H9 (cell line): Measurements from ENCODE around the gene DEFB132. TPM values are rescaled to one million over a fixed set of nuclear protein-coding genes. Genes with fewer than 3 reads are reported as not detected.

Experiments used
- DNase-seq: peaks from one replicate; pipeline ENCODE4 v3.0.0-alpha.2; 2017
- H2AFZ ChIP-seq: one replicate; pipeline ENCODE4 v1.6.1; 2013; ENCODE audit warnings: mild to moderate bottlenecking, low read length, control low read depth, moderate library complexity
- H2AK5ac ChIP-seq: 2 replicates; pipeline ENCODE4 v1.6.1; 2013; ENCODE audit warnings: low read length, control low read depth, mixed read lengths; ENCODE audit not compliant: insufficient read length
- H2BK120ac ChIP-seq: one replicate; pipeline ENCODE4 v1.6.1; 2013; ENCODE audit warnings: low read depth, mild to moderate bottlenecking, low read length, control low read depth, inconsistent platforms; ENCODE audit not compliant: poor library complexity, severe bottlenecking
- H2BK12ac ChIP-seq: 2 replicates; pipeline ENCODE4 v1.6.1; 2013; ENCODE audit warnings: low read length, control low read depth, mixed read lengths, low read depth; ENCODE audit not compliant: insufficient read length
- H2BK15ac ChIP-seq: 2 replicates; pipeline ENCODE4 v1.6.1; 2013; ENCODE audit warnings: low read depth, low read length, control low read depth
- H2BK20ac ChIP-seq: one replicate; pipeline ENCODE4 v1.6.1; 2013; ENCODE audit warnings: low read depth, mild to moderate bottlenecking, low read length, control low read depth, inconsistent platforms; ENCODE audit not compliant: poor library complexity, severe bottlenecking
- H2BK5ac ChIP-seq: 2 replicates; pipeline ENCODE4 v1.6.1; 2013; ENCODE audit warnings: low read length, control low read depth, mixed read lengths; ENCODE audit not compliant: insufficient read length
- H3K14ac ChIP-seq: 2 replicates; pipeline ENCODE4 v1.6.1; 2013; ENCODE audit warnings: low read length, control low read depth; ENCODE audit not compliant: insufficient read depth
- H3K18ac ChIP-seq: 2 replicates; pipeline ENCODE4 v1.6.1; 2013; ENCODE audit warnings: low read depth, mild to moderate bottlenecking, mixed read lengths, low read length, control low read depth; ENCODE audit not compliant: insufficient read length
- H3K23ac ChIP-seq: 2 replicates; pipeline ENCODE4 v1.6.1; 2013; ENCODE audit warnings: low read length, control low read depth, mixed read lengths, low read depth; ENCODE audit not compliant: insufficient read length
- H3K23me2 ChIP-seq: 2 replicates; pipeline ENCODE4 v1.6.1; 2013; ENCODE audit warnings: low read depth, mild to moderate bottlenecking, mixed read lengths, low read length, control low read depth; ENCODE audit not compliant: insufficient read length, poor library complexity, severe bottlenecking
- H3K27ac ChIP-seq: 2 replicates; pipeline ENCODE4 v1.5.1; 2013; ENCODE audit warnings: low read length, control low read depth, mixed read lengths, low read depth; ENCODE audit not compliant: insufficient read length
- H3K27me3 ChIP-seq: 2 replicates; pipeline ENCODE4 v1.6.1; 2013; ENCODE audit warnings: low read length, control low read depth, inconsistent platforms; ENCODE audit not compliant: insufficient read depth
- H3K4ac ChIP-seq: 2 replicates; pipeline ENCODE4 v1.6.1; 2013; ENCODE audit warnings: low read depth, mild to moderate bottlenecking, control low read depth, inconsistent platforms, low read length, moderate library complexity
- H3K4me1 ChIP-seq: 2 replicates; pipeline ENCODE4 v1.6.1; 2013; ENCODE audit warnings: low read length, control low read depth, inconsistent platforms; ENCODE audit not compliant: insufficient read depth
- H3K4me2 ChIP-seq: 2 replicates; pipeline ENCODE4 v1.6.1; 2013; ENCODE audit warnings: low read length, control low read depth, mixed read lengths; ENCODE audit not compliant: insufficient read length, insufficient read depth
- H3K56ac ChIP-seq: 2 replicates; pipeline ENCODE4 v1.6.1; 2013; ENCODE audit warnings: low read depth, mild to moderate bottlenecking, mixed read lengths, low read length, control low read depth; ENCODE audit not compliant: insufficient read length
- H3K79me1 ChIP-seq: 2 replicates; pipeline ENCODE4 v1.6.1; 2013; ENCODE audit warnings: low read depth, mild to moderate bottlenecking, moderate library complexity, low read length, control low read depth, inconsistent platforms; ENCODE audit not compliant: insufficient read depth, poor library complexity, severe bottlenecking
- H3K79me2 ChIP-seq: 2 replicates; pipeline ENCODE4 v1.6.1; 2013; ENCODE audit warnings: low read length, control low read depth, inconsistent platforms; ENCODE audit not compliant: insufficient read depth
- H3K9ac ChIP-seq: 2 replicates; pipeline ENCODE4 v1.6.1; 2013; ENCODE audit warnings: low read length, control low read depth, mixed read lengths; ENCODE audit not compliant: insufficient read length; ENCODE audit errors: extremely low read depth
- H3K9me3 ChIP-seq: one replicate; pipeline ENCODE4 v1.6.1; 2013; ENCODE audit warnings: low read depth, low read length, inconsistent platforms; ENCODE audit not compliant: control insufficient read depth
- H3T11ph ChIP-seq: one replicate; pipeline ENCODE4 v1.6.1; 2013; ENCODE audit warnings: mild to moderate bottlenecking, low read length, control low read depth, inconsistent platforms
- H4K20me1 ChIP-seq: one replicate; pipeline ENCODE4 v1.6.1; 2013; ENCODE audit not compliant: control insufficient read depth, insufficient read length, insufficient read depth
- H4K5ac ChIP-seq: 2 replicates; pipeline ENCODE4 v1.6.1; 2013; ENCODE audit warnings: low read depth, mild to moderate bottlenecking, mixed read lengths, low read length, control low read depth; ENCODE audit not compliant: insufficient read length
- H4K8ac ChIP-seq: replicated peaks from 2 replicates; pipeline ENCODE4 v1.6.1; 2013; ENCODE audit warnings: low read length, control low read depth, mixed read lengths, low read depth; ENCODE audit not compliant: insufficient read length
- H4K91ac ChIP-seq: 2 replicates; pipeline ENCODE4 v1.6.1; 2013; ENCODE audit warnings: low read depth, mild to moderate bottlenecking, moderate library complexity, mixed read lengths, low read length, control low read depth; ENCODE audit not compliant: insufficient read length
- H3K27ac Mint-ChIP-seq, 3 experiments: 2 replicates in 2 of 3; 3 replicates in 1 of 3; pipeline ENCODE4 v1.8.0; 2020 to 2021; ENCODE audit warnings: mixed read lengths in 3 of 3, mild to moderate bottlenecking in 1 of 3, moderate library complexity in 1 of 3
- H3K27me3 Mint-ChIP-seq: 2 replicates; pipeline ENCODE4 v1.8.0; 2021; ENCODE audit warnings: low read depth, mild to moderate bottlenecking, moderate library complexity, mixed read lengths
- H3K36me3 Mint-ChIP-seq, 3 experiments: 2 replicates in 2 of 3; 3 replicates in 1 of 3; pipeline ENCODE4 v1.8.0; 2020 to 2021; ENCODE audit warnings: low read depth in 3 of 3, mixed read lengths in 3 of 3; ENCODE audit not compliant: insufficient read depth in 1 of 3
- H3K4me1 Mint-ChIP-seq, 2 experiments: 2 replicates each; pipeline ENCODE4 v1.8.0; 2020; ENCODE audit warnings: mixed read lengths in 2 of 2
- H3K4me3 Mint-ChIP-seq, 2 experiments: 2 replicates in 1 of 2; 3 replicates in 1 of 2; pipeline ENCODE4 v1.8.0; 2020 to 2021; ENCODE audit warnings: mild to moderate bottlenecking in 2 of 2, mixed read lengths in 2 of 2, moderate library complexity in 1 of 2
- H3K9me3 Mint-ChIP-seq, 2 experiments: 2 replicates in 1 of 2; 3 replicates in 1 of 2; pipeline ENCODE4 v1.8.0; 2020; ENCODE audit warnings: mild to moderate bottlenecking in 2 of 2, mixed read lengths in 2 of 2, moderate library complexity in 1 of 2
- CTCF ChIP-seq: fragments of 200-600 bp; sonication (generic); conservative IDR thresholded peaks from 3 replicates; pipeline ENCODE4 v1.8.0; 2021; ENCODE audit warnings: antibody characterized with exemption, mild to moderate bottlenecking
- total RNA-seq: library from RNA; stranded (reverse); gene quantifications from 2 replicates; pipeline ENCODE4 v1.2.1, GENCODE V29; 2021

Gene DEFB132
- total RNA-seq, 1 experiment from 2014 or later, result not detected

- Histone ChIP-seq H2BK15ac (no peak overlapping the region), H3K79me2 (no peaks in the 10 kb centered on the region), H2AFZ (no peak overlapping the region), H2BK20ac (no peak overlapping the region), H3K79me1 (no peaks in the 10 kb centered on the region), H2BK5ac (no peak overlapping the region), H3K56ac (no peak overlapping the region), H4K5ac (no peak overlapping the region), H3K18ac (no peak overlapping the region), H3K23me2 (no peaks in the 10 kb centered on the region), H3K9ac (no peak overlapping the region), H3K14ac (no peak overlapping the region), H4K20me1 (no peaks in the 10 kb centered on the region), H3K4me2 (no peak overlapping the region), H3K27me3 (no peaks in the 10 kb centered on the region; the same call in 1 of the 2 replicates), H2BK12ac (no peak overlapping the region), H2BK120ac (no peak overlapping the region), H3K23ac (no peak overlapping the region), H4K8ac (no peak overlapping the region), H3K4me1 (no peaks in the 10 kb centered on the region), H3T11ph (no peak overlapping the region), H2AK5ac (no peak overlapping the region), H3K27ac (no peak overlapping the region), H3K4ac (no peak overlapping the region), H4K91ac (no peak overlapping the region), H3K9me3 (no peaks in the 10 kb centered on the region)
- peaks cover 5 to 6% of the 10 kb centered on the region in 2 experiments for H3K4me1 Mint-ChIP-seq
- no peak for DNase-seq
- H3K36me3 Mint-ChIP-seq, result peaks cover 11 to 20% (median 12%) of the 10 kb centered on the region in 3 experiments; a peak in 6 of 7 replicates
- no peak overlapping the region for H3K27ac Mint-ChIP-seq
- H3K27me3 Mint-ChIP-seq, result peaks cover 25% of the 10 kb centered on the region
- H3K9me3 Mint-ChIP-seq, result no peaks in the 10 kb centered on the region; a peak in 1 of 5 replicates
- no peak for TF ChIP-seq CTCF
- H3K4me3 Mint-ChIP-seq, result no peak overlapping the region
Observed at GRCh38 chr20:271528-271927, 14.0 kb downstream of the DEFB132 start.
